ENCODE results near the gene C9orf50.

GRCh38 chr9:129632460-129632859, 11.6 kb upstream of the C9orf50 start:
- TF ChIP-seq CTCF (IDR thresholded peaks at IDR 0.05) (no peak), POLR2AphosphoS5 (IDR thresholded peaks at IDR 0.05) (no peak)
